SK-N-SH (cell line): Measurements from ENCODE around the gene NEK8. TPM values are rescaled to one million over a fixed set of nuclear protein-coding genes. Genes with fewer than 3 reads are reported as not detected.

Experiments
- CTCF ChIA-PET: fragments of 300-600, 350-600 bp; formaldehyde crosslinking; extraction: SDS; loops from one replicate; lab custom pipeline; 2021; lab: Yijun Ruan, JAX
- POLR2A ChIA-PET: fragments of 350-600 bp; sonication (Branson Sonifier 250); formaldehyde crosslinking; extraction: SDS; loops from one replicate; lab custom pipeline; 2020; ENCODE audit warnings: antibody characterized with exemption, inconsistent platforms; lab: Yijun Ruan, JAX
- DNase-seq: peaks from one replicate; pipeline ENCODE4 v3.0.0; 2012
- H2AFZ ChIP-seq: fragments of 200-600 bp; sonication (generic); 2 replicates; pipeline ENCODE4 v1.8.1; 2016; ENCODE audit warnings: antibody characterized with exemption, mild to moderate bottlenecking, low read depth
- H3F3A ChIP-seq: fragments of 200-600 bp; sonication (generic); replicated peaks from 2 replicates; pipeline ENCODE3; 2016; ENCODE audit warnings: antibody characterized with exemption, mild to moderate bottlenecking; ENCODE audit not compliant: insufficient read depth
- H3K27ac ChIP-seq, 2 experiments: fragments of 200-500 bp in 1 of 2; fragments of 200-600 bp in 1 of 2; sonication (Bioruptor generic) in 1 of 2; sonication (generic), shearing (Covaris generic) in 1 of 2; 2 replicates each; pipeline versions ENCODE4 v1.5.1 to v1.6.1; 2014 to 2016; ENCODE audit warnings: low read depth in 2 of 2, inconsistent platforms in 1 of 2, low read length in 1 of 2, mild to moderate bottlenecking in 1 of 2, mixed read lengths in 1 of 2
- H3K27me3 ChIP-seq: fragments of 200-600 bp; sonication (generic), shearing (Covaris generic); 2 replicates; pipeline ENCODE4 v1.6.1; 2016; ENCODE audit warnings: mixed run types; ENCODE audit not compliant: insufficient read depth
- H3K36me3 ChIP-seq, 2 experiments: fragments of 200-500 bp in 1 of 2; fragments of 200-600 bp in 1 of 2; sonication (Bioruptor generic) in 1 of 2; sonication (generic) in 1 of 2; replicated peaks in 1 of 2; 2 replicates each; pipeline versions ENCODE3 to v1.5.1; 2014 to 2016; ENCODE audit warnings: low read length in 1 of 2, mild to moderate bottlenecking in 1 of 2; ENCODE audit not compliant: insufficient read depth in 2 of 2, control insufficient read depth in 1 of 2
- H3K4me1 ChIP-seq, 2 experiments: fragments of 200-500 bp in 1 of 2; fragments of 200-600 bp in 1 of 2; sonication (Bioruptor generic) in 1 of 2; sonication (generic), shearing (Covaris generic) in 1 of 2; 2 replicates each; pipeline versions ENCODE4 v1.5.1 to v1.6.1; 2014 to 2016; ENCODE audit warnings: low read depth in 1 of 2, low read length in 1 of 2, mixed run types in 1 of 2; ENCODE audit not compliant: insufficient read depth in 2 of 2, control insufficient read depth in 1 of 2
- H3K4me2 ChIP-seq: fragments of 200-600 bp; sonication (generic), shearing (Covaris generic); 2 replicates; pipeline ENCODE4 v1.6.1; 2017; ENCODE audit warnings: mixed run types
- H3K4me3 ChIP-seq, 2 experiments: fragments of 200-500 bp in 1 of 2; fragments of 200-600 bp in 1 of 2; sonication (Bioruptor generic) in 1 of 2; sonication (generic), shearing (Covaris generic) in 1 of 2; 2 replicates each; pipeline versions ENCODE4 v1.5.1 to v1.8.1; 2014 to 2016; ENCODE audit warnings: low read depth in 2 of 2, inconsistent platforms in 1 of 2, low read length in 1 of 2, mild to moderate bottlenecking in 1 of 2, mixed read lengths in 1 of 2, moderate library complexity in 1 of 2
- H3K79me2 ChIP-seq: fragments of 200-600 bp; sonication (generic); 2 replicates; pipeline ENCODE4 v1.8.1; 2017; ENCODE audit warnings: mild to moderate bottlenecking; ENCODE audit not compliant: insufficient read depth
- H3K9ac ChIP-seq: fragments of 200-600 bp; sonication (generic); 2 replicates; pipeline ENCODE4 v1.6.1; 2017; ENCODE audit warnings: mixed run types
- H3K9me2 ChIP-seq: fragments of 200-600 bp; sonication (generic); 2 replicates; pipeline ENCODE4 v1.6.1; 2017; ENCODE audit warnings: mixed run types
- H3K9me3 ChIP-seq: fragments of 200-600 bp; sonication (generic); 2 replicates; pipeline ENCODE4 v1.6.1; 2017; ENCODE audit warnings: mixed run types, mild to moderate bottlenecking, moderate library complexity
- H4K20me1 ChIP-seq: fragments of 200-600 bp; sonication (generic); 2 replicates; pipeline ENCODE4 v1.6.1; 2017; ENCODE audit warnings: mild to moderate bottlenecking, mixed run types; ENCODE audit not compliant: insufficient read depth
- ELF1 ChIP-seq: IDR thresholded peaks from 2 replicates; pipeline ENCODE4 v1.4.0; 2012
- EZH2phosphoT487 ChIP-seq: fragments of 200-600 bp; sonication (generic); IDR thresholded peaks from 2 replicates; pipeline ENCODE4 v1.6.1; 2017; ENCODE audit warnings: low read depth, mixed run types, mild to moderate bottlenecking, antibody characterized with exemption, moderate library complexity, borderline replicate concordance
- FOSL2 ChIP-seq: IDR thresholded peaks from 2 replicates; pipeline ENCODE4 v1.4.0; 2012; ENCODE audit warnings: low read depth, mild to moderate bottlenecking, moderate library complexity, borderline replicate concordance
- FOXJ3 ChIP-seq: sonication (generic); formaldehyde crosslinking; IDR thresholded peaks from 2 replicates; pipeline ENCODE4 v1.5.1; 2020; ENCODE audit warnings: mild to moderate bottlenecking, missing genetic modification reagents
- GABPA ChIP-seq: IDR thresholded peaks from 2 replicates; pipeline ENCODE4 v1.4.0; 2012; ENCODE audit warnings: low read depth, mild to moderate bottlenecking
- GATA2 ChIP-seq: sonication (generic); formaldehyde crosslinking; IDR thresholded peaks from 2 replicates; pipeline ENCODE4 v1.5.0; 2020; ENCODE audit warnings: mild to moderate bottlenecking, missing genetic modification reagents
- JUND ChIP-seq: IDR thresholded peaks from 2 replicates; pipeline ENCODE4 v1.4.0; 2012
- MEF2A ChIP-seq: IDR thresholded peaks from 2 replicates; pipeline ENCODE4 v1.4.0; 2012; ENCODE audit warnings: low read depth, borderline replicate concordance
- NRF1 ChIP-seq: IDR thresholded peaks from 2 replicates; pipeline ENCODE4 v1.6.1; 2012; ENCODE audit warnings: low read depth, mild to moderate bottlenecking, low read length
- RCOR1 ChIP-seq: fragments of 150-350 bp; IDR thresholded peaks from 2 replicates; pipeline ENCODE4 v1.6.1; 2017; ENCODE audit warnings: antibody characterized with exemption, low read length
- RFX5 ChIP-seq: IDR thresholded peaks from 2 replicates; pipeline ENCODE4 v1.6.1; 2012; ENCODE audit warnings: mild to moderate bottlenecking, improper control_type of control experiment, low read length
- RXRA ChIP-seq: IDR thresholded peaks from 2 replicates; pipeline ENCODE4 v1.4.0; 2012; ENCODE audit warnings: low read depth, mild to moderate bottlenecking, borderline replicate concordance
- SIN3A ChIP-seq: IDR thresholded peaks from 2 replicates; pipeline ENCODE4 v1.6.1; 2012; ENCODE audit warnings: low read depth, mild to moderate bottlenecking, low read length, moderate library complexity, borderline replicate concordance
- SMC3 ChIP-seq: IDR thresholded peaks from 2 replicates; pipeline ENCODE4 v1.6.1; 2012; ENCODE audit warnings: low read depth, low read length, improper control_type of control experiment
- WGBS: methylation state at CpG from one replicate; pipeline ENCODE4 v1.1.6; 2017; ENCODE audit warnings: low lambda C conversion rate; 5-methylcytosine and 5-hydroxymethylcytosine counted together
- polyA plus RNA-seq, 3 experiments: library from polyadenylated mRNA; depleted of rRNA; stranded (reverse); fragments of >200 nt; gene quantifications; 2 replicates each; pipeline ENCODE4 v1.2.3, GENCODE V29; 2012
- TF ChIP-seq, protein P1 (sequence below): fragments of 150-350 bp; IDR thresholded peaks from 2 replicates; pipeline ENCODE4 v1.6.1; 2016; ENCODE audit warnings: mild to moderate bottlenecking, low read depth, low read length
- TF ChIP-seq, protein P2 (sequence below): IDR thresholded peaks from 2 replicates; pipeline ENCODE4 v1.4.0; 2012; ENCODE audit warnings: low read depth, borderline replicate concordance
- TF ChIP-seq, protein P3 (sequence below): fragments of 200-600 bp; sonication (generic); IDR thresholded peaks from 2 replicates; pipeline ENCODE4 v1.6.1; 2017; ENCODE audit warnings: antibody characterized with exemption, mild to moderate bottlenecking, moderate library complexity
- TF ChIP-seq, protein P4 (sequence below): IDR thresholded peaks from 2 replicates; pipeline ENCODE4 v1.6.1; 2012; ENCODE audit warnings: mild to moderate bottlenecking, low read depth, low read length, moderate library complexity
- TF ChIP-seq, protein P5 (sequence below): IDR thresholded peaks from 2 replicates; pipeline ENCODE4 v1.4.0; 2012; ENCODE audit warnings: low read depth, borderline replicate concordance
- TF ChIP-seq, protein P6 (sequence below): IDR thresholded peaks from 2 replicates; pipeline ENCODE4; 2012
- TF ChIP-seq, protein P7 (sequence below): IDR thresholded peaks from 2 replicates; pipeline ENCODE4 v1.4.0; 2012; ENCODE audit warnings: low read depth

NEK8 gene
- polyA plus RNA-seq, 1 of the 3 experiments (the other 2 are of a cell fraction), result 6.0 TPM

DNA sequence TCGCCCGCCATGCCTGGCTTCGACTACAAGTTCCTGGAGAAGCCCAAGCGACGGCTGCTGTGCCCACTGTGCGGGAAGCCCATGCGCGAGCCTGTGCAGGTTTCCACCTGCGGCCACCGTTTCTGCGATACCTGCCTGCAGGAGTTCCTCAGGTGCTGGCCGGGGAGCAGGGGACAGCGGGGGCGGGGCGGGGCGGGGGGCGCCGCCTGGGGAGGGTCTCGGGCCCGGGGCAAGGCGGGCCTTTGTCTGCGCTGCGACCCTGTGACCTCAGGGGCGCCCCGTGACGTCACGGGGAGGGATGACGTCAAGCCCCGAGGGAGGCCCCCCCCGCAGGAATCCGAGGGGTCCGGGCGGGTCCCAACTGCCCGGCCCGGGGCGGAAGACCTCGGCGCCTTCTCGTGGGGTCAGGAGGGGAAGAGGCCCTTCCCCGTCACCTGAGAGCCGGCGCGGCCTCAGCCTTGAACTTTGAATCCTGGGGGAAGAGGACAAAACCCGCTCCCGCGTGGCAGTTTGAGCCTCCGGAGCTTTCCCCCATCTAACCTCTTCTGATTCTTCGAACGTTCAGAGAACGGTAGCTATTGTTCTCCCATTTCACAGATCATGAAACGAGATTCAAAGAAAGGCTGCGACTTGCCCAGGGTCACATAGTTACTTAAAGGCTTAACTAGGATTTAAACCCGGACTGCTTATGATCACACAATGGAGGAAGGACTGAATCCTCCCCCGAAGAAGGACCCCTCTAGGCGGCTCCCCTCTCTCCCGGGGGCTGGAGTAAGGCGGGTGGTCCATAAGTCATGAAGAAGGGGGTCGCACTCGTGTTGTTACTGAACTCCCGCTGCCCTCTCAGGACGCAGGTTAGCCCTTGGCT is 15.8 kb downstream of the NEK8 start:
- WGBS, result 2% methylated on average over 32 of the region's 61 CpGs
- peaks cover 46% of the 10 kb centered on the region for H4K20me1 ChIP-seq
- no peaks in the 10 kb centered on the region for H3K27me3 ChIP-seq
- TF ChIP-seq, protein P1, sequence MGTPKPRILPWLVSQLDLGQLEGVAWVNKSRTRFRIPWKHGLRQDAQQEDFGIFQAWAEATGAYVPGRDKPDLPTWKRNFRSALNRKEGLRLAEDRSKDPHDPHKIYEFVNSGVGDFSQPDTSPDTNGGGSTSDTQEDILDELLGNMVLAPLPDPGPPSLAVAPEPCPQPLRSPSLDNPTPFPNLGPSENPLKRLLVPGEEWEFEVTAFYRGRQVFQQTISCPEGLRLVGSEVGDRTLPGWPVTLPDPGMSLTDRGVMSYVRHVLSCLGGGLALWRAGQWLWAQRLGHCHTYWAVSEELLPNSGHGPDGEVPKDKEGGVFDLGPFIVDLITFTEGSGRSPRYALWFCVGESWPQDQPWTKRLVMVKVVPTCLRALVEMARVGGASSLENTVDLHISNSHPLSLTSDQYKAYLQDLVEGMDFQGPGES, result no peak
- TF ChIP-seq SMC3 (no peak), NRF1 (no peak), GATA2 (CRISPR knock-in tag) (no peak), SIN3A (0 out of 2 replicates have a peak, but pooled peaks have one; percentile 23), GABPA (no peak), MEF2A (no peak), JUND (no peak), EZH2phosphoT487 (no peak), RXRA (no peak), FOSL2 (no peak), RFX5 (no peak), RCOR1 (no peak), FOXJ3 (CRISPR knock-in tag) (no peak), ELF1 (no peak)
- TF ChIP-seq, protein P2, sequence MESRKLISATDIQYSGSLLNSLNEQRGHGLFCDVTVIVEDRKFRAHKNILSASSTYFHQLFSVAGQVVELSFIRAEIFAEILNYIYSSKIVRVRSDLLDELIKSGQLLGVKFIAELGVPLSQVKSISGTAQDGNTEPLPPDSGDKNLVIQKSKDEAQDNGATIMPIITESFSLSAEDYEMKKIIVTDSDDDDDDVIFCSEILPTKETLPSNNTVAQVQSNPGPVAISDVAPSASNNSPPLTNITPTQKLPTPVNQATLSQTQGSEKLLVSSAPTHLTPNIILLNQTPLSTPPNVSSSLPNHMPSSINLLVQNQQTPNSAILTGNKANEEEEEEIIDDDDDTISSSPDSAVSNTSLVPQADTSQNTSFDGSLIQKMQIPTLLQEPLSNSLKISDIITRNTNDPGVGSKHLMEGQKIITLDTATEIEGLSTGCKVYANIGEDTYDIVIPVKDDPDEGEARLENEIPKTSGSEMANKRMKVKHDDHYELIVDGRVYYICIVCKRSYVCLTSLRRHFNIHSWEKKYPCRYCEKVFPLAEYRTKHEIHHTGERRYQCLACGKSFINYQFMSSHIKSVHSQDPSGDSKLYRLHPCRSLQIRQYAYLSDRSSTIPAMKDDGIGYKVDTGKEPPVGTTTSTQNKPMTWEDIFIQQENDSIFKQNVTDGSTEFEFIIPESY, result no peak
- TF ChIP-seq, protein P3, sequence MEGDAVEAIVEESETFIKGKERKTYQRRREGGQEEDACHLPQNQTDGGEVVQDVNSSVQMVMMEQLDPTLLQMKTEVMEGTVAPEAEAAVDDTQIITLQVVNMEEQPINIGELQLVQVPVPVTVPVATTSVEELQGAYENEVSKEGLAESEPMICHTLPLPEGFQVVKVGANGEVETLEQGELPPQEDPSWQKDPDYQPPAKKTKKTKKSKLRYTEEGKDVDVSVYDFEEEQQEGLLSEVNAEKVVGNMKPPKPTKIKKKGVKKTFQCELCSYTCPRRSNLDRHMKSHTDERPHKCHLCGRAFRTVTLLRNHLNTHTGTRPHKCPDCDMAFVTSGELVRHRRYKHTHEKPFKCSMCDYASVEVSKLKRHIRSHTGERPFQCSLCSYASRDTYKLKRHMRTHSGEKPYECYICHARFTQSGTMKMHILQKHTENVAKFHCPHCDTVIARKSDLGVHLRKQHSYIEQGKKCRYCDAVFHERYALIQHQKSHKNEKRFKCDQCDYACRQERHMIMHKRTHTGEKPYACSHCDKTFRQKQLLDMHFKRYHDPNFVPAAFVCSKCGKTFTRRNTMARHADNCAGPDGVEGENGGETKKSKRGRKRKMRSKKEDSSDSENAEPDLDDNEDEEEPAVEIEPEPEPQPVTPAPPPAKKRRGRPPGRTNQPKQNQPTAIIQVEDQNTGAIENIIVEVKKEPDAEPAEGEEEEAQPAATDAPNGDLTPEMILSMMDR, result no peak
- TF ChIP-seq, protein P4, sequence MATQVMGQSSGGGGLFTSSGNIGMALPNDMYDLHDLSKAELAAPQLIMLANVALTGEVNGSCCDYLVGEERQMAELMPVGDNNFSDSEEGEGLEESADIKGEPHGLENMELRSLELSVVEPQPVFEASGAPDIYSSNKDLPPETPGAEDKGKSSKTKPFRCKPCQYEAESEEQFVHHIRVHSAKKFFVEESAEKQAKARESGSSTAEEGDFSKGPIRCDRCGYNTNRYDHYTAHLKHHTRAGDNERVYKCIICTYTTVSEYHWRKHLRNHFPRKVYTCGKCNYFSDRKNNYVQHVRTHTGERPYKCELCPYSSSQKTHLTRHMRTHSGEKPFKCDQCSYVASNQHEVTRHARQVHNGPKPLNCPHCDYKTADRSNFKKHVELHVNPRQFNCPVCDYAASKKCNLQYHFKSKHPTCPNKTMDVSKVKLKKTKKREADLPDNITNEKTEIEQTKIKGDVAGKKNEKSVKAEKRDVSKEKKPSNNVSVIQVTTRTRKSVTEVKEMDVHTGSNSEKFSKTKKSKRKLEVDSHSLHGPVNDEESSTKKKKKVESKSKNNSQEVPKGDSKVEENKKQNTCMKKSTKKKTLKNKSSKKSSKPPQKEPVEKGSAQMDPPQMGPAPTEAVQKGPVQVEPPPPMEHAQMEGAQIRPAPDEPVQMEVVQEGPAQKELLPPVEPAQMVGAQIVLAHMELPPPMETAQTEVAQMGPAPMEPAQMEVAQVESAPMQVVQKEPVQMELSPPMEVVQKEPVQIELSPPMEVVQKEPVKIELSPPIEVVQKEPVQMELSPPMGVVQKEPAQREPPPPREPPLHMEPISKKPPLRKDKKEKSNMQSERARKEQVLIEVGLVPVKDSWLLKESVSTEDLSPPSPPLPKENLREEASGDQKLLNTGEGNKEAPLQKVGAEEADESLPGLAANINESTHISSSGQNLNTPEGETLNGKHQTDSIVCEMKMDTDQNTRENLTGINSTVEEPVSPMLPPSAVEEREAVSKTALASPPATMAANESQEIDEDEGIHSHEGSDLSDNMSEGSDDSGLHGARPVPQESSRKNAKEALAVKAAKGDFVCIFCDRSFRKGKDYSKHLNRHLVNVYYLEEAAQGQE, result no peak
- TF ChIP-seq, protein P5, sequence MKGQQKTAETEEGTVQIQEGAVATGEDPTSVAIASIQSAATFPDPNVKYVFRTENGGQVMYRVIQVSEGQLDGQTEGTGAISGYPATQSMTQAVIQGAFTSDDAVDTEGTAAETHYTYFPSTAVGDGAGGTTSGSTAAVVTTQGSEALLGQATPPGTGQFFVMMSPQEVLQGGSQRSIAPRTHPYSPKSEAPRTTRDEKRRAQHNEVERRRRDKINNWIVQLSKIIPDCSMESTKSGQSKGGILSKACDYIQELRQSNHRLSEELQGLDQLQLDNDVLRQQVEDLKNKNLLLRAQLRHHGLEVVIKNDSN, result no peak
- TF ChIP-seq, protein P6, sequence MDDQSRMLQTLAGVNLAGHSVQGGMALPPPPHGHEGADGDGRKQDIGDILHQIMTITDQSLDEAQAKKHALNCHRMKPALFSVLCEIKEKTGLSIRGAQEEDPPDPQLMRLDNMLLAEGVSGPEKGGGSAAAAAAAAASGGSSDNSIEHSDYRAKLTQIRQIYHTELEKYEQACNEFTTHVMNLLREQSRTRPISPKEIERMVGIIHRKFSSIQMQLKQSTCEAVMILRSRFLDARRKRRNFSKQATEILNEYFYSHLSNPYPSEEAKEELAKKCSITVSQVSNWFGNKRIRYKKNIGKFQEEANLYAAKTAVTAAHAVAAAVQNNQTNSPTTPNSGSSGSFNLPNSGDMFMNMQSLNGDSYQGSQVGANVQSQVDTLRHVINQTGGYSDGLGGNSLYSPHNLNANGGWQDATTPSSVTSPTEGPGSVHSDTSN, result no peak
- TF ChIP-seq, protein P7, sequence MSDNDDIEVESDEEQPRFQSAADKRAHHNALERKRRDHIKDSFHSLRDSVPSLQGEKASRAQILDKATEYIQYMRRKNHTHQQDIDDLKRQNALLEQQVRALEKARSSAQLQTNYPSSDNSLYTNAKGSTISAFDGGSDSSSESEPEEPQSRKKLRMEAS, result no peak

More for the DNA sequence above, 15.8 kb downstream of the NEK8 start:
- Histone ChIP-seq H3F3A (peaks cover 27% of the 10 kb centered on the region), H2AFZ (no peak overlapping the region), H3K27ac (peak overlapping the region; percentile 97 to 98), H3K4me3 (peak overlapping the region; percentile 83 to 95), H3K9ac (peak overlapping the region; percentile 91), H3K9me3 (no peaks in the 10 kb centered on the region), H3K79me2 (peaks cover 47% of the 10 kb centered on the region), H3K4me1 (peaks cover 23 to 46% of the 10 kb centered on the region in 2 experiments; a peak in 3 of 4 replicates), H3K9me2 (no peaks in the 10 kb centered on the region), H3K4me2 (peak overlapping the region; percentile 99), H3K36me3 (peaks cover 9 to 25% of the 10 kb centered on the region in 2 experiments)
- DNase-seq, result peak; percentile 91
- CTCF ChIA-PET, result interaction anchor here (0.9 to 20.4 kb wide), 6 partner anchors 18 to 373 kb away, joined by 3 to 612 read pairs (median 3); partner anchors contain the start of genes NEK8, RPL23A and TLCD1
- POLR2A ChIA-PET, result interaction anchor here (0.9 to 6.6 kb wide), 6 partner anchors 9 to 68 kb away, joined by 3 to 90 read pairs (median 4); partner anchors contain the start of genes NEK8, RPL23A and TLCD1
